K562 (cell line): ENCODE data around the gene C16orf95. TPM values are rescaled to one million over a fixed set of nuclear protein-coding genes. Genes with fewer than 3 reads are reported as not detected.

ENCODE experiments used
- ERF ChIP-seq: fragments of 450-650 bp; formaldehyde crosslinking; IDR thresholded peaks from 2 replicates; pipeline ENCODE4 v1.4.0; 2020; ENCODE audit warnings: mild to moderate bottlenecking, mixed read lengths
- FOS ChIP-seq: IDR thresholded peaks from 3 replicates; pipeline ENCODE4 v1.6.1; 2011; ENCODE audit not compliant: insufficient read length; ENCODE audit errors: extremely low read depth
- HNRNPH1 ChIP-seq: fragments of 200-400 bp; formaldehyde crosslinking; optimal IDR thresholded peaks from 2 replicates; pipeline ENCODE3; 2017; ENCODE audit warnings: low read depth, mild to moderate bottlenecking, low read length, moderate library complexity
- ILF3 ChIP-seq: fragments of 450-650 bp; IDR thresholded peaks from 2 replicates; pipeline ENCODE4 v1.6.1; 2018; ENCODE audit warnings: antibody characterized with exemption, mild to moderate bottlenecking, moderate library complexity, borderline replicate concordance
- JUND ChIP-seq, 2 experiments: IDR thresholded peaks; 2 replicates in 1 of 2; 3 replicates in 1 of 2; pipeline ENCODE4 v1.6.1; 2011; ENCODE audit warnings: borderline replicate concordance in 2 of 2, low read depth in 2 of 2, low read length in 2 of 2, improper control_type of control experiment in 1 of 2, missing biosample characterization in 1 of 2, missing genetic modification characterization in 1 of 2, missing genetic modification reagents in 1 of 2
- MIER1 ChIP-seq: fragments of 450-650 bp; IDR thresholded peaks from 2 replicates; pipeline ENCODE4 v1.6.1; 2016; ENCODE audit warnings: antibody characterized with exemption, mild to moderate bottlenecking, low read depth
- RUNX1 ChIP-seq: sonication (generic); IDR thresholded peaks from 2 replicates; pipeline ENCODE4 v1.6.1; 2016; ENCODE audit warnings: antibody characterized with exemption, low read depth
- SRF ChIP-seq, 2 experiments: fragments of 250-450, 450-650 bp in 1 of 2; sonication (Bioruptor Pico) in 1 of 2; sonication (generic) in 1 of 2; formaldehyde crosslinking; IDR thresholded peaks; 2 replicates each; pipeline versions ENCODE4 v1.5.0 to v1.5.1; 2020 to 2022; ENCODE audit warnings: mild to moderate bottlenecking in 1 of 2, missing genetic modification reagents in 1 of 2
- ZKSCAN8 ChIP-seq: fragments of 200-800 bp; sonication (Bioruptor generic); IDR thresholded peaks from 2 replicates; pipeline ENCODE4 v1.6.1; 2016; ENCODE audit warnings: missing genetic modification characterization, missing compliant biosample characterization
- ZNF134 ChIP-seq: fragments of 250-450 bp; sonication (Bioruptor Pico); conservative IDR thresholded peaks from 2 replicates; pipeline ENCODE4 v1.4.0; 2020
- ZNF445 ChIP-seq: fragments of 250-450 bp; sonication (Bioruptor Pico); IDR thresholded peaks from 2 replicates; pipeline ENCODE4 v1.4.0; 2020; ENCODE audit warnings: low read depth, mild to moderate bottlenecking, moderate library complexity
- polyA plus RNA-seq, 8 experiments: library from polyadenylated mRNA; depleted of rRNA in 4 of 8; stranded (reverse) in 5 of 8; unstranded in 3 of 8; fragments of >200 nt; fragmentation: Nextera tagmentation in 2 of 8; fragmentation: Illumina TruSeq in 1 of 8; extraction: Ambion mirVana in 2 of 8; extraction: Trizol in 1 of 8; gene quantifications; 2 replicates each; pipeline versions ENCODE4 v1.2.1 to v1.2.3, GENCODE V29; 2011 to 2014; ENCODE audit warnings: inconsistent platforms in 1 of 8, missing spikeins in 1 of 8
- total RNA-seq, 7 experiments: library from RNA; depleted of rRNA in 6 of 7; stranded (reverse); fragments of >200 nt in 6 of 7; fragmentation: Illumina TruSeq in 2 of 7; extraction: Trizol in 2 of 7; gene quantifications; 2 replicates each; pipeline versions ENCODE4 v1.2.1 to v1.2.3, GENCODE V29; 2011 to 2021; ENCODE audit warnings: low replicate concordance in 1 of 7
- TF ChIP-seq, protein P1 (sequence below): fragments of 450-650 bp; formaldehyde crosslinking; IDR thresholded peaks from 2 replicates; pipeline ENCODE4 v1.4.0; 2020; ENCODE audit warnings: mild to moderate bottlenecking, mixed read lengths
- TF ChIP-seq, protein P2 (sequence below), 2 experiments: fragments of 450-650 bp; IDR thresholded peaks; 2 replicates each; pipeline ENCODE4 v1.6.1; 2016
- TF ChIP-seq, protein P3 (sequence below): IDR thresholded peaks from 2 replicates; pipeline ENCODE4 v1.6.1; 2016; ENCODE audit warnings: missing genetic modification characterization, missing compliant biosample characterization
- TF ChIP-seq, protein P4 (sequence below): fragments of 450-650 bp; formaldehyde crosslinking; IDR thresholded peaks from 2 replicates; pipeline ENCODE4 v1.4.0; 2020; ENCODE audit warnings: mild to moderate bottlenecking, moderate library complexity
- TF ChIP-seq, protein P5 (sequence below): sonication (generic); formaldehyde crosslinking; IDR thresholded peaks from 2 replicates; pipeline ENCODE4 v1.8.0; 2022; ENCODE audit warnings: missing genetic modification reagents, mild to moderate bottlenecking, borderline replicate concordance
- TF ChIP-seq, protein P6 (sequence below): sonication (generic); formaldehyde crosslinking; IDR thresholded peaks from 2 replicates; pipeline ENCODE4 v1.8.0; 2022; ENCODE audit warnings: missing genetic modification reagents, mild to moderate bottlenecking, moderate library complexity, borderline replicate concordance

The C16orf95 gene
- total and polyA plus RNA-seq, 9 of the 15 experiments (the other 6 are each of a cell fraction or from before 2014, with no cell fraction given) = 6.5 to 20.5 (median 9.4) TPM

DNA sequence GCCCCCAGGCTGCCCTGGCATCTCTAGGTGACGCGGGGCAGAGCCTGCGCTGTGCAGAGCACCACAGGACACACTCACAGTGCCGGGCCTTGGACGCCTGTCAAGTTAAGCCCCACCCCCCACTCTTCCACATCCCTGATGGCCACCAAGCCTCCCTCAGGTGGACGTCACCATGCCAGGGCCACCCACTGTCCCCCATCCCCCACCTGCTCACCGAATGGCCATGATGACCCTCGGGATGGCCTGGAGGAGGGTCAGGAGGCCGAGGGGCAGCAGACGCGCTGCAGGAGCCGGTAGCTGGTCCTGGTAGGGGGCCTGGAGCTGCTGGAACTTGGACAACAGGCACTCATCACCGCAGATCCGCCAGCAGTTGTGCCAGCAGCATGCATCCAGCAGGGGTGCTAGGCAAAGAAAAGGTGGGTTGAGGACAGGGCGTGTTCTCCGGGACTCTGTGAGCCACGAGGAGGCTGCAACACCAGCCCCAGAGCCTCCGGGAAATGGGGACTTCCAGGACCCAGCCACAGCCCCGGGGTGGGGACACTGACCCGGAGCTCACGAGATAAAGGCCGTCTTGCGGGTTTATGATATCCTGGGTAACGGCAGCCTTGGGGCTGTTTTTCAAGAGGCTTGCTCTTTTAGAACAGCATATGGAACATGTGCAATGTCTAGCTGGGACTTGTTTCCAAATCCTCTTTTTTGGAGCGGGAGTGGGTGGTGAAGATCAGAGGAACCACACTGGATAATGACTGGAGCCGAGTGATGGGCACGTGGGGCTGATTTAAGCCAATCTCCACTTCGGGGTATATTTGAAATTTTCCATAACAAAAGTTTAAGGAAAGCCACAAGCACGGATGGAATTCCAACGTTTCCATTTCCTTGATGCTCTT lies 11.4 kb downstream of the C16orf95 start (continued):
- TF ChIP-seq, protein P1, sequence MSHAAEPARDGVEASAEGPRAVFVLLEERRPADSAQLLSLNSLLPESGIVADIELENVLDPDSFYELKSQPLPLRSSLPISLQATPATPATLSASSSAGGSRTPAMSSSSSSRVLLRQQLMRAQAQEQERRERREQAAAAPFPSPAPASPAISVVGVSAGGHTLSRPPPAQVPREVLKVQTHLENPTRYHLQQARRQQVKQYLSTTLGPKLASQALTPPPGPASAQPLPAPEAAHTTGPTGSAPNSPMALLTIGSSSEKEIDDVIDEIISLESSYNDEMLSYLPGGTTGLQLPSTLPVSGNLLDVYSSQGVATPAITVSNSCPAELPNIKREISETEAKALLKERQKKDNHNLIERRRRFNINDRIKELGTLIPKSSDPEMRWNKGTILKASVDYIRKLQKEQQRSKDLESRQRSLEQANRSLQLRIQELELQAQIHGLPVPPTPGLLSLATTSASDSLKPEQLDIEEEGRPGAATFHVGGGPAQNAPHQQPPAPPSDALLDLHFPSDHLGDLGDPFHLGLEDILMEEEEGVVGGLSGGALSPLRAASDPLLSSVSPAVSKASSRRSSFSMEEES = no peak
- no peak for TF ChIP-seq HNRNPH1
- peak; percentile 48 for TF ChIP-seq ERF (CRISPR knock-in tag)
- TF ChIP-seq SRF (CRISPR knock-in tag; IDR thresholded peaks at IDR 0.05) = peak in 1 of 2 experiments; percentile 21; a peak in 1 of 4 replicates
- no peak for TF ChIP-seq MIER1
- no peak for TF ChIP-seq ZNF134
- TF ChIP-seq ZNF445 (CRISPR knock-in tag) = no peak; the same call in 1 of the 2 replicates
- TF ChIP-seq ILF3 = no peak
- TF ChIP-seq, protein P2, sequence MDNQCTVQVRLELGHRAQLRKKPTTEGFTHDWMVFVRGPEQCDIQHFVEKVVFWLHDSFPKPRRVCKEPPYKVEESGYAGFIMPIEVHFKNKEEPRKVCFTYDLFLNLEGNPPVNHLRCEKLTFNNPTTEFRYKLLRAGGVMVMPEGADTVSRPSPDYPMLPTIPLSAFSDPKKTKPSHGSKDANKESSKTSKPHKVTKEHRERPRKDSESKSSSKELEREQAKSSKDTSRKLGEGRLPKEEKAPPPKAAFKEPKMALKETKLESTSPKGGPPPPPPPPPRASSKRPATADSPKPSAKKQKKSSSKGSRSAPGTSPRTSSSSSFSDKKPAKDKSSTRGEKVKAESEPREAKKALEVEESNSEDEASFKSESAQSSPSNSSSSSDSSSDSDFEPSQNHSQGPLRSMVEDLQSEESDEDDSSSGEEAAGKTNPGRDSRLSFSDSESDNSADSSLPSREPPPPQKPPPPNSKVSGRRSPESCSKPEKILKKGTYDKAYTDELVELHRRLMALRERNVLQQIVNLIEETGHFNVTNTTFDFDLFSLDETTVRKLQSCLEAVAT (IDR thresholded peaks at IDR 0.05) = no peak; a peak in 1 of 4 replicates
- no peak for TF ChIP-seq ZKSCAN8 (CRISPR knock-in tag)
- TF ChIP-seq, protein P3, sequence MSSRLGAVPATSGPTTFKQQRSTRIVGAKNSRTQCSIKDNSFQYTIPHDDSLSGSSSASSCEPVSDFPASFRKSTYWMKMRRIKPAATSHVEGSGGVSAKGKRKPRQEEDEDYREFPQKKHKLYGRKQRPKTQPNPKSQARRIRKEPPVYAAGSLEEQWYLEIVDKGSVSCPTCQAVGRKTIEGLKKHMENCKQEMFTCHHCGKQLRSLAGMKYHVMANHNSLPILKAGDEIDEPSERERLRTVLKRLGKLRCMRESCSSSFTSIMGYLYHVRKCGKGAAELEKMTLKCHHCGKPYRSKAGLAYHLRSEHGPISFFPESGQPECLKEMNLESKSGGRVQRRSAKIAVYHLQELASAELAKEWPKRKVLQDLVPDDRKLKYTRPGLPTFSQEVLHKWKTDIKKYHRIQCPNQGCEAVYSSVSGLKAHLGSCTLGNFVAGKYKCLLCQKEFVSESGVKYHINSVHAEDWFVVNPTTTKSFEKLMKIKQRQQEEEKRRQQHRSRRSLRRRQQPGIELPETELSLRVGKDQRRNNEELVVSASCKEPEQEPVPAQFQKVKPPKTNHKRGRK = no peak
- TF ChIP-seq, protein P4, sequence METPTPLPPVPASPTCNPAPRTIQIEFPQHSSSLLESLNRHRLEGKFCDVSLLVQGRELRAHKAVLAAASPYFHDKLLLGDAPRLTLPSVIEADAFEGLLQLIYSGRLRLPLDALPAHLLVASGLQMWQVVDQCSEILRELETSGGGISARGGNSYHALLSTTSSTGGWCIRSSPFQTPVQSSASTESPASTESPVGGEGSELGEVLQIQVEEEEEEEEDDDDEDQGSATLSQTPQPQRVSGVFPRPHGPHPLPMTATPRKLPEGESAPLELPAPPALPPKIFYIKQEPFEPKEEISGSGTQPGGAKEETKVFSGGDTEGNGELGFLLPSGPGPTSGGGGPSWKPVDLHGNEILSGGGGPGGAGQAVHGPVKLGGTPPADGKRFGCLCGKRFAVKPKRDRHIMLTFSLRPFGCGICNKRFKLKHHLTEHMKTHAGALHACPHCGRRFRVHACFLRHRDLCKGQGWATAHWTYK (CRISPR knock-in tag) = no peak; the same call in 1 of the 2 replicates
- TF ChIP-seq, protein P5, sequence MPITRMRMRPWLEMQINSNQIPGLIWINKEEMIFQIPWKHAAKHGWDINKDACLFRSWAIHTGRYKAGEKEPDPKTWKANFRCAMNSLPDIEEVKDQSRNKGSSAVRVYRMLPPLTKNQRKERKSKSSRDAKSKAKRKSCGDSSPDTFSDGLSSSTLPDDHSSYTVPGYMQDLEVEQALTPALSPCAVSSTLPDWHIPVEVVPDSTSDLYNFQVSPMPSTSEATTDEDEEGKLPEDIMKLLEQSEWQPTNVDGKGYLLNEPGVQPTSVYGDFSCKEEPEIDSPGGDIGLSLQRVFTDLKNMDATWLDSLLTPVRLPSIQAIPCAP (CRISPR knock-in tag) = no peak
- no peak for TF ChIP-seq RUNX1
- TF ChIP-seq, protein P6, sequence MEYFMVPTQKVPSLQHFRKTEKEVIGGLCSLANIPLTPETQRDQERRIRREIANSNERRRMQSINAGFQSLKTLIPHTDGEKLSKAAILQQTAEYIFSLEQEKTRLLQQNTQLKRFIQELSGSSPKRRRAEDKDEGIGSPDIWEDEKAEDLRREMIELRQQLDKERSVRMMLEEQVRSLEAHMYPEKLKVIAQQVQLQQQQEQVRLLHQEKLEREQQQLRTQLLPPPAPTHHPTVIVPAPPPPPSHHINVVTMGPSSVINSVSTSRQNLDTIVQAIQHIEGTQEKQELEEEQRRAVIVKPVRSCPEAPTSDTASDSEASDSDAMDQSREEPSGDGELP (CRISPR knock-in tag) = peak; percentile 68
- no peak for TF ChIP-seq FOS
- TF ChIP-seq JUND (IDR thresholded peaks at IDR 0.05; ENCODE audit: borderline replicate concordance, low read depth, low read length) = 0 out of 2 replicates have a peak, but pooled peaks have one; percentile 24
- no peak; the same call in 2 of the 3 replicates for TF ChIP-seq JUND (tag; IDR thresholded peaks at IDR 0.05; ENCODE audit: borderline replicate concordance, low read depth, low read length)
